Stimulated activated CD8-positive, alpha-beta memory T cell treated with anti-CD3 and anti-CD28 coated beads, Interleukin-7, amount 100 ng/mL, for 1 hour (primary cell): Measurements from ENCODE around the gene FKBP5.
"Not testable (repeated sequence)": the region's sequence is repeated elsewhere in the genome, so short reads cannot be mapped to it uniquely, and the experiment has no call there.

Experiments used
- DNase-seq, 2 donors: peaks; one replicate each; pipeline ENCODE4 v3.0.0-alpha.2; 2020; ENCODE audit warnings: low read depth in 2 of 2

The FKBP5 gene

DNA sequence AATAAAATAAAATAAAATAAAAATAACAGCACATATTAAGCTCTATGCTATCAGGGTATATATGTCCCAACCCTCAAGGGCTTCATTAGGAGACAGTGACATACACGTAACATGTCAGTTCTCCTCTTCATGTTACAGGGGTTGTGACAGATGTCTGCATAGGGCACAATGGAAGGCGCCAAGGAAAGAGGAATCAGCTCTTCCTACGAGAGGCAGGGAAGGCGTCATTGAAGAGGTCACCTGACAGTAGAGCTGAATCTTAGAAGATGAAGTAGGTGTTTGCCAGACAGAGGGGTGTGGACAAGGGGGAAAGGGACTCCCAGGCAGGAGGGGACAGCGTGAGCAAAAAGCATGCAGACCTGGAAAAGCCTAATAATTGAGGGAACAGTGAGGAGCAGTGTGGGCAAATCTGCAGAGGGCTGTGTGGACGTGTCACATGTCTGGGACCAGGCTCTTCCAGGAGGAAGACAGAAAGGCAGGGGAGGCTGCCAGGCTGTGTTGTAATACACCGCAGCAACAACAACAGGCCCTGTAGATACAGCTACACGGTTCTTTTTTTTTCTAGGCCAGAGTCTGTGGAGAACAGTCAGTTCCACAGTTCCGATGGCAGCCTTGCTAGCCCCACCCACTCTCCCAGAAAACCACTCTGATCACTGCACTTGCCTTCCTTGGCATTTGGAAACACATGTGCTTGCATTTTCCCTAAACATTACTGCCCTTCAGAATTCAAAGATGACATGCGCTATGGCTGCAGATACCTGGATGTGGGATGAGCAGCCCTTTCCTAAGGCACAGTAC, 2.5 kb upstream of the FKBP5 start:
- no peak for DNase-seq

DNA sequence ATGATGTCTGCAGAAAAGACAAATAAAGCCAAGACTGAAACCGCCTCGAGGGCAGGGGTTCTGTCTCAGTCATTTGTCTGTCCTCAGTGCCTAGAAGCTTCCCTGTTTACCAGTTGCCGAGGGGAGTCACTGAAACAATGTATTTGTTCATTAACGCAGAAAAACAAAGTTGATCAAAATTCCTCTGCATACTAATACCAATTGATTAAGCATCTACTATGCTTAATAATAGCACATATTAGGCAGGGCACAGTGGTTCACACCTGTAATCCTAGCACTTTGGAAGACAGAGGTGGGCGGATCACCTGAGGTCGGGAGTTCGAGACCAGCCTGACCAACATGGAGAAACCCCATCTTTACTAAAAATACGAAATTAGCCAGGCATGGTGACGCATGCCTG, 1.8 kb upstream of the FKBP5 start:
- DNase-seq = no peak

DNA sequence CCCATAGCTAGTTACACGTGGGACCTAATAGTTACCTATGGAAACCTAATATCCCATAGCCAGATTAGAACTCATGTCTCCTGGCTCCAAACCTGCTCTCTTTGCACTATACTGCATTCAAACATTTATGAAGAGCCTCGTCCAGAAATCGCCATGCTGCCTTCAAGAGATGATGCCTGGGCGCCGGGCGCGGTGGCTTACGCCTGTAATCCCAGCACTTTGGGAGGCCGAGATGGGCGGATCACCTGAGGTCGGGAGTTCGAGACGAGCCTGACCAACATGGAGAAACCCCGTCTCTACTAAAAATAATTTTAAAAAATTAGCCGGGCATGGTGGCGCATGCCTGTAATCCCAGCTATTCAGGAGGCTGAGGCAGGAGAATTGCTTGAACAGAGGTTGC, 1.3 kb upstream of the FKBP5 start:
- not testable (repeated sequence) for DNase-seq

- peak in 1 of 2 donors; percentile 15 for DNase-seq
Observed at GRCh38 chr6:35687658-35688604, 784 bp downstream of the FKBP5 start.

DNA sequence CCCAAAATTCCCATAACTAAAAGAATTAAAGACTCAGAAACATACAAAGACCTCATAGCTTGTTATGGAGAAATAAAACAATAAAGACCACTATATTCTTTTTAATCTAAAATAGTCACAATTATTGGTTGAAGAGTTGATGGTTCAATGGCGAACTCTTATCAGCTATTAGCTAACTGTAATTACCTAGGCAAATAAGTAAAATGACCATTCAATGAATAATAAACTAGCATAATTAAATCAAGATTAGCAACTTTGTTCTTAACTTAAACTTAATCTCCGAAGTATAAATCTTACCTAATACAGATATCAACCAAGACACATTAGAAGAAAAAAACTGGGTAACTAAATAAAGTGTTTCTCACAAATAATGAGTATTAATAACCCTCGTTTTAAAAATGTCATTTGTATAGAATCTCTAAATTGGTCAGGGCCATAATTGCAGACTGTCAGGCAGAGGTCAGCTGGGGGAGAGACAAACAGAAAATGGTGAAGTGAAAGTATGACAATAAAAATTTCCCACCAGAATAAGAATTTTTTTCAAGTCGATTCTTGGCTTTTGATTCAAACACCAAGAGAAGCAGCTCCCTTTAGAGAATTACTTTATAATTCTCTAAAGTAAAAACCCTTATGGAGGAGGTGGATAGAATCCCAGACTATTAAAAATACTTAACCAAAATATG, 1.7 kb downstream of the FKBP5 start:
- no peak for DNase-seq

GRCh38 chr6:35686436-35686835, 2.3 kb downstream of the FKBP5 start:
- no peak for DNase-seq

GRCh38 chr6:35683267-35683666, 5.4 kb downstream of the FKBP5 start:
- DNase-seq = no peak

GRCh38 chr6:35681298-35681697, 7.4 kb downstream of the FKBP5 start:
- no peak for DNase-seq

GRCh38 chr6:35679399-35679798, 9.3 kb downstream of the FKBP5 start:
- no peak for DNase-seq

- no peak for DNase-seq
Observed at GRCh38 chr6:35678814-35679213, 9.9 kb downstream of the FKBP5 start.

DNA sequence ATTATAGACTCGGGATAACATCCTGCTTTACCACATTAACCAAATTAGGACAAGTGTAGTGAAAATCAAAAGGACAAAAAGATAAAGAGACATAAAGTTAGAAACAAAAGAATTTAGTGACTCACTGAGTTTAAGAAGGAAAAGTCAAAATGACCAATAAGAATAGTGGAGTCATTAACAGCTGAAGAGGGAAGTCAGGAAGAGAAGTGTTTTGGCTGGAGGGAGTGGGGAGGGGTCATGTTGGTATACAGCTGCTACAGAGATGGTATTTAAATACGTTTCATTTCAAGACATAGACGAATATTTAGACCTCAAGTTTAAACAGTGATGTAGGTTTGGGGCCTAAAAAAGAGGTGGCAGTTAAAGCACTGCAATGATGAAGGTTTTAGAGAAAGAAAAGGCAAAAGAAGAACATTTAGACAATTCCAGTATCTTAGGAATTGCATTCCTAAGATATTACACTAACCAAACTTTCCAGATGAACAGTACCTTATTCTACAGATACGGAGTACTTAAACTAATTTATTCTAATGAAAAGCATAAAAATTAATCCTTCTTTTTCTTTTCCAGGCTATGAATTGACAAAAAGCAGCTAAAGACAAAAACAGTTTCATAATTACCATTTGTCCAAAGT, 10.6 kb downstream of the FKBP5 start:
- DNase-seq = no peak

GRCh38 chr6:35677456-35677855, 11.3 kb downstream of the FKBP5 start:
- DNase-seq = no peak

DNA sequence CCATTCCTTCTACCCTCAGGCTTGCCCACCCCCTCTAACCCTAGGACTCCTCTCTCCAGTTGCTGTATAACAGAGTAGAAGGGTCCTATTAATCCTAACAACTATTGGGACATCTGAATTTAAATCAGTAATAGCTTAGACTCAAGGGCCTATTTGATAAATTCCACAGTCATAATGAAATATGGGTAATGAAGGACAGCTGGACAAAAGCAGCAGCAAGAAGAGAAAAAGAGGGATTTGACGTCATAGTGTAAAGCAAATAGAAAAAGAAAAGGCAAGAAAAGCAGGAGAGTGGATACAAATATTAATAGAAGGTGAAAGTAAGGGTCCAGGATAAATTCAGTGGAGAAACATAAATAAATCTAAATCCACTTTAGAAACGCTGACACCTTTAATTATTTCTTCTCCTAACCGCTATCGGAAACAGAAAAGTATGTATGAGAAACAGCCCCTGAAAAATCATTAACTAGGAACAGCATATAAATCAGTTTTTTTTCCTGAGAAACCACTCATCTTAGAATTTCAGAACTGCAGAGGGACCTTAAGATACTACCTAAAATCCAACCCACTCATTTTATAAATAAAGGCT, 12.8 kb downstream of the FKBP5 start:
- no peak for DNase-seq

DNA sequence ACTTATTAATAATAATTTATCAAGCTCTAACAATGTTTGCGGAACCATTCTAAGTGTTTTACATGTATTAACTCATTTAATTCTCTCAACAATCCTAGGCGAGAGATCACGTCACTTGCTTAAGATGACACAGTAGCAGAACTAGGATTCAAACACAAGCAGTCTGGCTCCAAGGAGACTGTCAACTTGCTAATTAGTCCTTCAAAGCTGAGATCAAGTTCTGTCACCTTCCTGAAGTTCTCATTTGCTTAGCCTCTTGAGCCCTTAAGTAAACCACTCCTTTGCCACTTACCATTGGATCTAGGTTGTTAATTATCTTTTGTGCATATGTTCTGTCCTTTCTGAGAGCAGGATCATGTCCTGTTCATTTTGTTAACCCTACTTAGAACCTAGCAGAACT, 14.1 kb downstream of the FKBP5 start:
- no peak for DNase-seq

DNA sequence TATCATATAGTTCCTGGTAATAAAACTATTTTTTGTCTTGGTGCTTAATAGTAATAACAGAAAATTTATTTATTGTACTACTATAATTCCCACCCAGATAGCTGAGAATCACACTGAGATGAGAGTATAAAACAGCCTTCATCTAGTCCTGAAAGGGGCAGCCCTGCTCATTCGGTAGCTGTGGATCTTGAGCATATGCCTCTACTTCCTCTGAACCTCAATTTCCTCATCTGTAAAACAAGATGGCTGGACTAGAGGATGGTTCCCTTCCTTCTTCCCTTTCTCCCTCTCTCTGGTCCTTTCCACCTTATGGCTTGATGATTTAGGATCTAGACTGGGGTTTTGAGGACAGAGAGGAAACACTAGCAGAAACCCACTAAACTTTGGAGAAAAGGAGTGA, 15.0 kb downstream of the FKBP5 start:
- no peak for DNase-seq

DNA sequence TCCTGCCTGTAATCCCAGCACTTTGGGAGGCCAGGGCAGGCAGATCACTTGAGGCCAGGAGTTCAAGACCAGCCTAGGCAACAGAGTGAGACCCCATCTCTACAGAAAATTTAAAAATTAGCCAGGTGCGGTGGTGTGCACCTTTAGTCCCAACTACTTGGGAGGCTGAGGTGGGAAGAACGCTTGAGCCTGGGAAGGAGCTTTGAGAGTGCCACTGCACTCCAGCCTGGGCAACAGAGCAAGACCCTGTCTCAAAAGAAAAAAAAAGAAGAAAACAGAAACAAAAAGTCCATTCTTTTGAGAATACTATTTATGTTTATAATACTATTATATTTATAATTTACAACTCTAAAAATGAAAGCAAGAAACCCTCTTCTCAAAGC, 15.4 kb downstream of the FKBP5 start:
- DNase-seq = not testable (repeated sequence)

DNA sequence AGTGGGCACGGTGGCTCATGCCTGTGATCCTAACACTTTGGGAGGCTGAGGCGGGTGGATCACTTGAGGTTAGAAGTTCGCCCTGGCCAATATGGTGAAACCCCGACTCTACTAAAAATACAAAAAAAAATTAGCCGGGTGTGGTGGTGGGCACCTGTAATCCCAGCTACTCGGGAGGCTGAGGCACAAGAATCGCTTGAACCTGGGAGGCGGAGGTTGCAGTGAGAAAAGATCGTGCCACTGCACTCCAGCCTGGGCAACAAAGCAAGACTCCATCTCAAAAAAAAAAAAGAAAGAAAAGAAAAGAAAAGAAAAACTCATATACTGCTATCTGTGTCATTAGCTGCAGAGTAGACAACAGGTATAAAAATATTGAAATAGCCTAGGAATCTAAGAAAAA, 18.3 kb downstream of the FKBP5 start:
- DNase-seq = not testable (repeated sequence)

GRCh38 chr6:35669451-35670045, 19.2 kb downstream of the FKBP5 start:
- DNase-seq = no peak

DNA sequence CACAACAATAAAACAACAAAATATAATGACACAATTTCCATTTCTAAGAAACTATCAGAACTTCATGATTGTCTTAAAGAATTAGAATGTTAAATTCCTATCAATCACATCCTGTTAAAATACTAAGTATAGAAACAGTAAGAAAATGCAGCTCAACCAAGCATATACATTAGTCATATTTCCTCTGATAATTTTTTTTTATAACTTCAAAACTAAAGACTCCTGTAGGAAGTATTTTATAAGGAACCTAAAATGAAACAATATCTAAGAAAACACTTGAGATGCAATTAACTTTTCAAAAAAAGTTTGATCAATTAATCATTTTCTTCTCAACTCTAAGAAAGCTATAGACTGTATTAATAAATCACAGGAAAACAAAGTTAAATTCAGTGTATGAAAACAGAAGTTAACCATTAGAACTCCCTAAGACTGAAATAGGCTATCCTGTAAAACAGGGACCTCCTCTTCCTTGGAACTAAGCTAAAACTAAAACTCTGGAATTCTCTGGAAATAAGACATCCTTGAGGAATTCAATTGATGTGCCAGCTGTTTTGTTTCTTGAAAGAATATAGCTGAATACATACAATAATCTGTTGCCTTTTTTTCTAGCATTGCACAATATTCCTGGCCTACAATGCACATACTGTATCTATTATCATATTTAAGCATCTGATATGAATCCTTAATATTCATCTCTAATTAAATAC, 19.8 kb downstream of the FKBP5 start:
- DNase-seq = no peak

- DNase-seq = no peak
Observed at GRCh38 chr6:35668096-35668495, 20.6 kb downstream of the FKBP5 start.
